Kidney epithelial cell (primary cell): Measurements from ENCODE around the gene ANKRD55. TPM values are rescaled to one million over a fixed set of nuclear protein-coding genes. Genes with fewer than 3 reads are reported as not detected.
"Not testable (repeated sequence)": the region's sequence is repeated elsewhere in the genome, so short reads cannot be mapped to it uniquely, and the experiment has no call there.

Source experiments
- DNase-seq: peaks from one replicate; pipeline ENCODE4 v3.0.0-alpha.2; 2010; ENCODE audit warnings: low read depth
- H3K27me3 ChIP-seq: 2 replicates; pipeline ENCODE4 v1.6.0; 2011; ENCODE audit warnings: low read length; ENCODE audit not compliant: control insufficient read depth, insufficient read depth
- H3K36me3 ChIP-seq: 2 replicates; pipeline ENCODE4 v1.5.1; 2011; ENCODE audit warnings: low read length; ENCODE audit not compliant: control insufficient read depth, insufficient read depth
- H3K4me3 ChIP-seq: 2 replicates; pipeline ENCODE4 v1.5.1; 2011; ENCODE audit warnings: low read depth, mild to moderate bottlenecking, control low read depth, low read length
- total RNA-seq: library from RNA; depleted of rRNA; stranded (reverse); fragments of >200 nt; gene quantifications from 2 replicates; pipeline ENCODE4 v1.2.3, GENCODE V29; 2015
- TF ChIP-seq, protein P1 (sequence below): IDR thresholded peaks from 2 replicates; pipeline ENCODE4 v1.5.1; 2011; ENCODE audit warnings: mild to moderate bottlenecking, moderate library complexity, low read length, control low read depth, inconsistent platforms; ENCODE audit not compliant: insufficient read depth, poor library complexity, severe bottlenecking

Gene ANKRD55
- total RNA-seq, 1 donor from 2014 or later, result not detected

GRCh38 chr5:56250011-56250410 lies 16.9 kb upstream of the ANKRD55 start:
- H3K27me3 ChIP-seq, result no peaks in the 10 kb centered on the region
- H3K36me3 ChIP-seq, result no peaks in the 10 kb centered on the region
- DNase-seq, result no peak
- TF ChIP-seq, protein P1, sequence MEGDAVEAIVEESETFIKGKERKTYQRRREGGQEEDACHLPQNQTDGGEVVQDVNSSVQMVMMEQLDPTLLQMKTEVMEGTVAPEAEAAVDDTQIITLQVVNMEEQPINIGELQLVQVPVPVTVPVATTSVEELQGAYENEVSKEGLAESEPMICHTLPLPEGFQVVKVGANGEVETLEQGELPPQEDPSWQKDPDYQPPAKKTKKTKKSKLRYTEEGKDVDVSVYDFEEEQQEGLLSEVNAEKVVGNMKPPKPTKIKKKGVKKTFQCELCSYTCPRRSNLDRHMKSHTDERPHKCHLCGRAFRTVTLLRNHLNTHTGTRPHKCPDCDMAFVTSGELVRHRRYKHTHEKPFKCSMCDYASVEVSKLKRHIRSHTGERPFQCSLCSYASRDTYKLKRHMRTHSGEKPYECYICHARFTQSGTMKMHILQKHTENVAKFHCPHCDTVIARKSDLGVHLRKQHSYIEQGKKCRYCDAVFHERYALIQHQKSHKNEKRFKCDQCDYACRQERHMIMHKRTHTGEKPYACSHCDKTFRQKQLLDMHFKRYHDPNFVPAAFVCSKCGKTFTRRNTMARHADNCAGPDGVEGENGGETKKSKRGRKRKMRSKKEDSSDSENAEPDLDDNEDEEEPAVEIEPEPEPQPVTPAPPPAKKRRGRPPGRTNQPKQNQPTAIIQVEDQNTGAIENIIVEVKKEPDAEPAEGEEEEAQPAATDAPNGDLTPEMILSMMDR, result no peak
- no peak overlapping the region for H3K4me3 ChIP-seq

DNA sequence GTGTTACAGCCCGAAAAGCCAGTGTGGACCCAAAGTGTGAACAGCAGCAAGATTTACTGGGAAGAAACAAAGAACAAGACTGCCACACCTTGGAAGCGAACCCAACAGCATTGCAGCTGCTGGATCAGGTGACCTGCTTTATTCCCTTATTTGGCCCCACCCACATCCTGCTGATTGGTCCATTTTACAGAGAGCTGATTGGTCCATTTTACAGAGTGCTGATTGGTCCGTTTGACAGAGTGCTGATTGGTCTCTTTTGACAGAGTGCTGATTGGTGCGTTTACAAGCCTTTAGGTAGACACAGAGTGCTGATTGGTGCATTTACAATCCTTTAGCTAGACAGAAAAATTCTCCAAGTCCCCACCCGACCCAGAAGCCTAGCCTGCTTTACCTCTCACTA lies 16.0 kb upstream of the ANKRD55 start:
- H3K36me3 ChIP-seq, DNase-seq, H3K4me3 ChIP-seq, H3K27me3 ChIP-seq: not testable (repeated sequence)

DNA sequence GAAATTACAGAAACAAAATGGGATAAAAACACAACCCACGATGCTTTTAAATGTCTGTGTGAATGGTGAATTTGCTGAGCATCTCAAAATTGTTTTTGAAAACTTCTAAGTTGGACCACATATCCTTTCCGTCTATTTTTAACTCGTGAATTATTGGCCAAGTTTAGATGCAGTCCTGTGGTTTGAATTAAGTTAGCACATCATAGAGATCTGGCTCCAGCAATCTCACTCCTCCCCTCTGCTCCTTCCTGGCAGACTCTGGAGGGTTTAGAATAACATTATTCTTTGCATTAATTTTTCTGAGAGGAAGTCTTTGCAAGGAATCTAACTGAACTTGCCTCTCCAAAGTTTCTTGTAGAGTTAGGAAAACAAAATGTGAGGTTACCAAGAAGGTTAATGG lies 14.5 kb upstream of the ANKRD55 start:
- no peak for DNase-seq
- Histone ChIP-seq H3K27me3 (no peaks in the 10 kb centered on the region), H3K4me3 (no peak overlapping the region), H3K36me3 (no peaks in the 10 kb centered on the region)
- TF ChIP-seq, protein P1, result no peak

GRCh38 chr5:56246769-56247168 lies 13.6 kb upstream of the ANKRD55 start:
- Histone ChIP-seq H3K4me3 (no peak overlapping the region), H3K36me3 (no peaks in the 10 kb centered on the region), H3K27me3 (no peaks in the 10 kb centered on the region)
- TF ChIP-seq, protein P1, result no peak
- no peak for DNase-seq

DNA sequence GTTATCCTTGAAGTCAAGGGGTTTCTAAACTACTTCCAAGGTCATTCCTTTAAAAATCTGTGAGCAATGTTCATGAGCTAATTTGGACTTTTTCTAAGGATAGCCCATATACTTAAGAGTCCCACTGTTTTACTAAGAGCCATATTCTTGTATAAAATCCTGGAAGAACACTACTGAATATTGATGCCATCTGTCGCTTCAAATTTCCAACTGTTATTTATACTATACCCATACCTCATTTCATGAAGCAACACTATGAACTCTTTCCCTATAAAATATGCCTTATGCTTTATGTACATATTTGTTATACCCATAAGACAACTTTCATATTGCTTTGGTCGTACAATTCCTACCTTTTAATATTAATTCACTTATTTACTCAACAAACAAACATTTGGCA lies 12.4 kb upstream of the ANKRD55 start:
- Histone ChIP-seq H3K36me3 (no peaks in the 10 kb centered on the region), H3K27me3 (no peaks in the 10 kb centered on the region), H3K4me3 (no peak overlapping the region)
- no peak for DNase-seq
- TF ChIP-seq, protein P1, result no peak

DNA sequence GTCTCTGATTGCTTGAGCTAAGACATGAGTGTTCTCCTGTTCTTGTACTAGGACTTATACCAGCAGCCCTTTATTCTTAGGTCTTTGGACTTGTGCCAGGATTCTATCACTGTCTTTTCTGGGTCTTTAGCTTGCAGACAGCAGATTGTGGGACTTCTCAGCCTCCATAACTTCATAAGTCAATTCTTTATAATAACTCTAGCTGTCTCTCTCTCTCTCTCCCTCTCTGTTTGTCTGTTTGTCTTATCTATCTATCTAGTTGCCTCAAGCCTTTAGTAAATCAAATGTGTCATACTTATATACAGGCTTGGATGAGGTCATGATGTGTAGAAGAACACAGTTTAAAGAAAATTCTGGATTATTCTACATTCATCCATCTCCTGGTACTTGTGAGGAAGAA lies 11.5 kb upstream of the ANKRD55 start:
- Histone ChIP-seq H3K4me3 (no peak overlapping the region), H3K27me3 (no peaks in the 10 kb centered on the region), H3K36me3 (no peaks in the 10 kb centered on the region)
- TF ChIP-seq, protein P1, result no peak
- DNase-seq, result no peak

- H3K4me3 ChIP-seq, H3K27me3 ChIP-seq, H3K36me3 ChIP-seq, DNase-seq: not testable (repeated sequence)
Observed at GRCh38 chr5:56242271-56242670, 9.1 kb upstream of the ANKRD55 start.
